Measurements from ENCODE around the gene HMCN2. TPM values are rescaled to one million over a fixed set of nuclear protein-coding genes. Genes with fewer than 3 reads are reported as not detected.

Gene HMCN2
- total and polyA plus RNA-seq, 8 donors, result 0.41 to 5.3 (median 0.76) TPM

- no peak for ATAC-seq
- Histone ChIP-seq H3K4me1 (no peaks in the 10 kb centered on the region), H3K36me3 (no peaks in the 10 kb centered on the region), H3K4me3 (no peak overlapping the region), H3K9me3 (no peaks in the 10 kb centered on the region), H3K27me3 (no peaks in the 10 kb centered on the region), H3K27ac (no peak overlapping the region)
- no peak for DNase-seq
- no peak for TF ChIP-seq CTCF (IDR thresholded peaks at IDR 0.05)
- FAIRE-seq, result no peak
- 77 to 85% methylated on average over 4 of the region's 4 CpGs for WGBS, 2 donors
- intact Hi-C loops (cut with DNase I), result no loop called here
Measured at GRCh38 chr9:130468566-130468965, 203.0 kb downstream of the HMCN2 start.

GRCh38 chr9:130470269-130470668 lies 204.7 kb downstream of the HMCN2 start:
- H3K36me3 ChIP-seq, result no peaks in the 10 kb centered on the region
- no peaks in the 10 kb centered on the region for H3K9me3 ChIP-seq
- H3K4me3 ChIP-seq, result no peak overlapping the region
- no peaks in the 10 kb centered on the region for H3K27me3 ChIP-seq
- DNase-seq (no peak), ATAC-seq (no peak), FAIRE-seq (no peak)
- no peak for TF ChIP-seq CTCF (IDR thresholded peaks at IDR 0.05)
- H3K4me1 ChIP-seq, result no peaks in the 10 kb centered on the region
- H3K27ac ChIP-seq, result no peak overlapping the region
- WGBS, 2 donors, result 90 to 94% methylated on average over 10 of the region's 10 CpGs
- intact Hi-C loops (cut with DNase I), result loop anchor here in 1 of 3 donors (10.0 kb wide), 1 partner anchor 205 kb away; no protein-coding TSS in a partner anchor

- ATAC-seq (no peak), FAIRE-seq (no peak)
Measured at GRCh38 chr9:130470950-130471349, 205.4 kb downstream of the HMCN2 start.

GRCh38 chr9:130471411-130472183 lies 206.0 kb downstream of the HMCN2 start:
- no peak for TF ChIP-seq CTCF (IDR thresholded peaks at IDR 0.05)
- no peak for FAIRE-seq
- Histone ChIP-seq H3K9me3 (no peaks in the 10 kb centered on the region), H3K4me3 (no peak overlapping the region), H3K27ac (no peak overlapping the region), H3K36me3 (no peaks in the 10 kb centered on the region), H3K27me3 (no peaks in the 10 kb centered on the region), H3K4me1 (no peaks in the 10 kb centered on the region)
- 81 to 87% methylated on average over 20 of the region's 20 CpGs for WGBS, 2 donors
- intact Hi-C loops (cut with DNase I), result loop anchor here in 1 of 3 donors (10.0 kb wide), 1 partner anchor 203 kb away; no protein-coding TSS in a partner anchor
- DNase-seq, result no peak
- no peak for ATAC-seq

More at GRCh38 chr9:130470950-130471349, 205.4 kb downstream of the HMCN2 start:
- DNase-seq, result no peak
- no peaks in the 10 kb centered on the region for H3K9me3 ChIP-seq
- intact Hi-C loops (cut with DNase I), result loop anchor here in 1 of 3 donors (10.0 kb wide), 1 partner anchor 204 kb away; no protein-coding TSS in a partner anchor
- TF ChIP-seq CTCF (IDR thresholded peaks at IDR 0.05), result no peak
- H3K27me3 ChIP-seq, result no peaks in the 10 kb centered on the region
- no peaks in the 10 kb centered on the region for H3K36me3 ChIP-seq
- WGBS, 2 donors, result 89 to 90% methylated on average over 12 of the region's 12 CpGs
- H3K4me1 ChIP-seq, result no peaks in the 10 kb centered on the region
- no peak overlapping the region for H3K4me3 ChIP-seq
- H3K27ac ChIP-seq, result no peak overlapping the region

GRCh38 chr9:130472184-130472705 lies 206.7 kb downstream of the HMCN2 start:
- WGBS, 2 donors, result 90 to 92% methylated on average over 19 of the region's 19 CpGs
- no peak for FAIRE-seq
- Histone ChIP-seq H3K27ac (no peak overlapping the region), H3K9me3 (no peaks in the 10 kb centered on the region), H3K36me3 (no peaks in the 10 kb centered on the region), H3K27me3 (no peaks in the 10 kb centered on the region), H3K4me1 (no peaks in the 10 kb centered on the region), H3K4me3 (no peak overlapping the region)
- intact Hi-C loops (cut with DNase I), result loop anchor here in 1 of 3 donors (10.0 kb wide), 1 partner anchor 203 kb away; no protein-coding TSS in a partner anchor
- no peak for TF ChIP-seq CTCF (IDR thresholded peaks at IDR 0.05)
- ATAC-seq, result no peak
- no peak for DNase-seq
